Cardiac fibroblast (primary cell): ENCODE results near the gene WFDC9.
"Not testable (repeated sequence)": the region's sequence is repeated elsewhere in the genome, so short reads cannot be mapped to it uniquely, and the experiment has no call there.

Experiments used
- DNase-seq, 2 donors: peaks; one replicate each; pipeline versions ENCODE4 v3.0.0 to v3.0.0-alpha.2; 2010; ENCODE audit warnings: low read depth in 2 of 2
- H3K4me3 ChIP-seq, 2 donors: replicated peaks in 1 of 2; 1 replicate in 1 of 2; 2 replicates in 1 of 2; pipeline ENCODE4 v1.5.1; 2011; ENCODE audit warnings: low read depth in 2 of 2, low read length in 2 of 2, mild to moderate bottlenecking in 2 of 2, moderate library complexity in 1 of 2
- TF ChIP-seq, protein P1 (sequence below): IDR thresholded peaks from one replicate; pipeline ENCODE4 v1.5.1; 2011; ENCODE audit warnings: low read depth, mild to moderate bottlenecking, low read length, inconsistent platforms

Gene WFDC9

GRCh38 chr20:45631184-45631583 lies at the start of gene WFDC9:
Gene WFDC9, minus strand, starts transcription at chr20:45631284. Its CDS starts 21,103 bp downstream, at chr20:45610181.
- DNase-seq: no peak
- TF ChIP-seq, protein P1, sequence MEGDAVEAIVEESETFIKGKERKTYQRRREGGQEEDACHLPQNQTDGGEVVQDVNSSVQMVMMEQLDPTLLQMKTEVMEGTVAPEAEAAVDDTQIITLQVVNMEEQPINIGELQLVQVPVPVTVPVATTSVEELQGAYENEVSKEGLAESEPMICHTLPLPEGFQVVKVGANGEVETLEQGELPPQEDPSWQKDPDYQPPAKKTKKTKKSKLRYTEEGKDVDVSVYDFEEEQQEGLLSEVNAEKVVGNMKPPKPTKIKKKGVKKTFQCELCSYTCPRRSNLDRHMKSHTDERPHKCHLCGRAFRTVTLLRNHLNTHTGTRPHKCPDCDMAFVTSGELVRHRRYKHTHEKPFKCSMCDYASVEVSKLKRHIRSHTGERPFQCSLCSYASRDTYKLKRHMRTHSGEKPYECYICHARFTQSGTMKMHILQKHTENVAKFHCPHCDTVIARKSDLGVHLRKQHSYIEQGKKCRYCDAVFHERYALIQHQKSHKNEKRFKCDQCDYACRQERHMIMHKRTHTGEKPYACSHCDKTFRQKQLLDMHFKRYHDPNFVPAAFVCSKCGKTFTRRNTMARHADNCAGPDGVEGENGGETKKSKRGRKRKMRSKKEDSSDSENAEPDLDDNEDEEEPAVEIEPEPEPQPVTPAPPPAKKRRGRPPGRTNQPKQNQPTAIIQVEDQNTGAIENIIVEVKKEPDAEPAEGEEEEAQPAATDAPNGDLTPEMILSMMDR: no peak
- no peak within 1 kb of the TSS for H3K4me3 ChIP-seq

DNA sequence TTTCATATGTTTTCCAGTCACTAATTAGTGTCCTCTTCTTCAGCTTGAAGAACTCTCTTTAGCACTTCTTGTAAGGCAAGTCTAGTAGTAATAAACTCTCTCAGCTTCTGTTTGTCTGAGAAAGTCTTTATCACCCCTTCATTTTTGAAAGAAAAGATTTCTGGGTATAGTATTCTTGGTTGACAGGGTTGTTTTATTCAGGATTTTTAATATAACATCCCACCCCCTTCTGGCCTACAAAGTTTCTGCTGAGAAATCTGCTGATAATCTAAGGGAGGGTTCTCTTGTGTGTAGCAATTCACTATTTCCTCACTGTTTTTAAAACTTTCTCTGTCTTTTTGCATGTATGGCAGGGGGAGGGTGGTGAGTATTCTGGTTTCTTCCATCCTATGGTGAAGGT lies 48.6 kb upstream of the WFDC9 start:
- TF ChIP-seq, protein P1: no peak
- no peak for DNase-seq
- no peak overlapping the region for H3K4me3 ChIP-seq

DNA sequence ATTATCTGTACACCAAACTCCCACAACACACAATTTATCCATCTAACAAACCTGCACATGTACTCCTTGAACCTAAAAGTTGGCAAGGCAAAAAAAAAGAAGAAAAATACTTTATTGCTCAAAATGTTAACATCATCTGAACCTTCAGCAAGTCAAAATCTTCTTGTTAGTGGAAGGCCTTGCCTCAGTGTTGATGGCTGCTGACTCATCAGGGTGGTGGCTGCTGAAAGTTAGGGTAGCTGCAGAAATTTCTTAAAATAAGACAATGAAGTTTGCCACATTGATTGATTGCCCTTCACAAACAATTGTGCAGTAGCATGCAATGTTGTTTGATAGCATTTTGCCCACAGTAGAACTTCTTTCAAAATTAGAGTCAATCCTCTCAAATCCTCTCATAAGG lies 41.7 kb upstream of the WFDC9 start:
- DNase-seq: no peak
- TF ChIP-seq, protein P1: no peak
- H3K4me3 ChIP-seq: no peak overlapping the region

DNA sequence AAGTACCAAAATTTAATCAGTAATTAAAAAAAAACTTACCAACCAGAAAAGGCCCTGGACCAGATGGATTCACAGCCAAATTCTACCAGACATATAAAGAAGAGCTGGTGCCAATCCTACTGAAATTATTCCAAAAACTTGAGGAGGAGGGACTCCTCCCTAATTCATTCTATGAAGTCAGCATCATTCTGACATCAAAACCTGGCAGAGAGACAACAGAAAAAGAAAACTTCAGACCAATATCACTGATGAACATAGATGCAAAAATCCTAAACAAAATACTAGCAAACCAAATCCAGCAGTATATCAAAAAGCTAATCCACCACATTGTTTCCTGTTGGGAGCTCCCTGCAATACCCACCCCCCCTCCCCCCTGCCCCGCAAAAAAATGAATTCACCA lies 39.1 kb upstream of the WFDC9 start, which contains the start of gene WFDC11:
TSS of gene WFDC11 (minus strand) at position 101 of the 400 bp plus-strand sequence. CDS start 19,639 bp downstream, outside the sequence.
- no peak within 1 kb of the TSS for H3K4me3 ChIP-seq
- TF ChIP-seq, protein P1: no peak
- no peak for DNase-seq

- not testable (repeated sequence) for DNase-seq, H3K4me3 ChIP-seq
Measured at GRCh38 chr20:45657038-45657437, 26.0 kb upstream of the WFDC9 start.

- not testable (repeated sequence) for DNase-seq
Measured at GRCh38 chr20:45651726-45652125, 20.6 kb upstream of the WFDC9 start.

DNA sequence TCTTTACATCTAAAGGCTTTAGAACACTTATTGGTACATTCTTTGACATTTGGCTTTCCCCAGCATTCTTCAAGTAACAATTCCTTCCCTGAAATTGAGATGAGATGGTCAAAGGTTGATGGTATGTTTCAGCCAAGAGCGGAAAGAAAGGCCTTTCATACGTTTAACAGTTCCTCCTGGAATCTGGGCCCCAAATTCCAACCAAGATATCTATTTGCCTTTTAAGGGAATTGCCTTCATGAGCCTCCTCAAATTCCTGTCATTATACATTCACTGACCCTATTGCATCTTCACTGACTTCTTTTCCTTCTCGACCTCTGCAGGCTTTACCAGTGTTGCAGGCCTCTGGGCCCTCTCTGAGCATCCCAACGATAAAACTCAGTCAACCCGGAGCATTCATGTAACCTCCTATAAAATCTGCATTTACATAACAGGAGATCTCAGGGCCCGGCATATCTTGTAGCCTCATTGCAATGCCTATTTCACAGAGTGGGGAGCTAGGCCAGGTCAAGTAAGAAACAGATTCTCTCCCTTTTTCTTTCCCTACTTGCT lies 18.3 kb upstream of the WFDC9 start:
- TF ChIP-seq, protein P1: no peak
- no peak for DNase-seq
- no peak overlapping the region for H3K4me3 ChIP-seq

More at GRCh38 chr20:45651726-45652125, 20.6 kb upstream of the WFDC9 start:
- H3K4me3 ChIP-seq: not testable (repeated sequence)

DNA sequence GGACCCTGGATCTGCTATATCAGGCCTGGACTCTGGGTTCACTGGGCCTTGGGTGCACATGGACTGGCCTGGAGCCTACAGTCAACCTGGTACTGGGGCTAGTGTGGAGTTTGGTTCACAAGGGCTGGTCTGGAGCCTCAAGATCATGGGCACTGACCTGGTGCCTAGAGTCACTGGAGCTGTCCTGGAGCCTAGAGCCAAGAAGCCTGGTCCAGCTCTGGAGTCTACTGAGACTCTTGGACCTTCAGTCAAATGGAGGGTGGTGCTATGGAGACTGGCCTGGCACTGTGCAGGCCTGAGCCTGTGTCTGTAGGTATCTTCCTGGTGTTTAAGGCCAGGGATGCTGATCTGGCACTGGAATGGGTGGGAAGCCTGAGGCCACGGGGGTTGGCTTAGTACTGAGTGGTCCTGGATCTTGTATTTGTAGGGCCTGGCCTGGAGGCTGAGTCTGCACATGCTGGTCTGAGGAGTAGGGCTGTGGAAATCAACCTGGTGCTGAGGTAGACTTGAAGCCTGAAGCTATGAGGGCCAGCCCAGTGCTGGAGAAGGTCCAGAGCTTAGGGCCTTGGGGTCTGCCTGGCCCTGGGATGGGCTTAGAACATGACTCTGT lies 16.5 kb upstream of the WFDC9 start:
- TF ChIP-seq, protein P1: no peak
- DNase-seq: no peak
- no peak overlapping the region for H3K4me3 ChIP-seq
